ENCODE data around the gene CXCL6.

DNA sequence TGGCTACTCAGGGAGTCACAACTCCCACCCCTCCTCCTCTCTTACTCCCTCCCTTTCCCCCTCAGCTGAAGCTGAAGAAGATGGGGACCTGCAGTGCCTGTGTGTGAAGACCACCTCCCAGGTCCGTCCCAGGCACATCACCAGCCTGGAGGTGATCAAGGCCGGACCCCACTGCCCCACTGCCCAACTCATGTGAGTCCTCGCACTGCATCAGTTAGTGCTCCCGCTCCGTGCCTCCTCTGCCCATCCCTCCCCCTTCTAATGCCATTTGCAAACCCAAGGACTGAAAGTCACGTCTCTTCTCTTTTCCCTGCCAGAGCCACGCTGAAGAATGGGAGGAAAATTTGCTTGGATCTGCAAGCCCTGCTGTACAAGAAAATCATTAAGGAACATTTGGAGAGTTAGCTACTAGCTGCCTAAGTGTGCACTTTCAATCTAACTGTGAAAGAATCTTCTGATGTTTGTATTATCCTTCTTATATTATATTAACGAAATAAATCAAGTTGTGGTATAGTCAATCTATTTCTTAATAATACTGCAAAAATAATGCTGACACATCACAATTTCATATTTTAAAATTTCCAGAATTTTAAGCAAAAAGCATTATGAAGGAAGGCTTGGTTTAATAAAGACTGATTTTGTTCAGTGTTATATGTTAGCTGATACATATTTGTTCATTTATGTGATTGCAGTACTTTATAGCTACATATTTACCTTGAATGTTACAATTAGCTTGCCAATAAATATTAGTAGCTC, 17.4 kb downstream of the CXCL6 start:
- TF ChIP-seq, protein P1, sequence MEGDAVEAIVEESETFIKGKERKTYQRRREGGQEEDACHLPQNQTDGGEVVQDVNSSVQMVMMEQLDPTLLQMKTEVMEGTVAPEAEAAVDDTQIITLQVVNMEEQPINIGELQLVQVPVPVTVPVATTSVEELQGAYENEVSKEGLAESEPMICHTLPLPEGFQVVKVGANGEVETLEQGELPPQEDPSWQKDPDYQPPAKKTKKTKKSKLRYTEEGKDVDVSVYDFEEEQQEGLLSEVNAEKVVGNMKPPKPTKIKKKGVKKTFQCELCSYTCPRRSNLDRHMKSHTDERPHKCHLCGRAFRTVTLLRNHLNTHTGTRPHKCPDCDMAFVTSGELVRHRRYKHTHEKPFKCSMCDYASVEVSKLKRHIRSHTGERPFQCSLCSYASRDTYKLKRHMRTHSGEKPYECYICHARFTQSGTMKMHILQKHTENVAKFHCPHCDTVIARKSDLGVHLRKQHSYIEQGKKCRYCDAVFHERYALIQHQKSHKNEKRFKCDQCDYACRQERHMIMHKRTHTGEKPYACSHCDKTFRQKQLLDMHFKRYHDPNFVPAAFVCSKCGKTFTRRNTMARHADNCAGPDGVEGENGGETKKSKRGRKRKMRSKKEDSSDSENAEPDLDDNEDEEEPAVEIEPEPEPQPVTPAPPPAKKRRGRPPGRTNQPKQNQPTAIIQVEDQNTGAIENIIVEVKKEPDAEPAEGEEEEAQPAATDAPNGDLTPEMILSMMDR (IDR thresholded peaks at IDR 0.05; ENCODE audit: insufficient read depth, low read depth, low read length): no peak
- TF ChIP-seq EZH2 (IDR thresholded peaks at IDR 0.05; ENCODE audit: insufficient read depth, low read length): no peak

All from astrocyte (in vitro differentiated cells and primary cell).